ENCODE results near the gene PROSER2.

PROSER2 gene

GRCh38 chr10:11866199-11866925 lies 43.2 kb downstream of the PROSER2 start:
- DNase-seq (ENCODE audit: low read depth in 3 of 3, low spot score in 1 of 3) = no peak

DNA sequence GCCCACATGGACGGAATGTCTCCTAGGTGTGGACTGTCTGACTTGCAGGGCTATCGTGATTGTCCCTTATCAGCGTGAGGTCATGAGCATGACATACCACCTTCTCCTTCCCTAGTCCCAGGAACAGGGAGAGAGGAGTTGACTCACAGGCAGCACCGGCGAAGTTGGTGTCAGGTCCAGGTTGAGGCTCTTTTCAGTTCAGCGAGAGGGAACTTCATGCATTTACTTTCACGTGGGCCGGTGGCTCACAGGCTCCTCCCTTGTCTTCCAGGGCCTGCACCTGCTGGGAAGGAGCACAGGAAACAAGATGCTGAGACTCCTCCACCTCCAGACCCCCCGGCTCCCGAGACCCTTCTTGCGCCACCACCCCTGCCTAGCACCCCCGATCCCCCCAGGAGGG lies 46.1 kb downstream of the PROSER2 start:
- DNase-seq (ENCODE audit: low read depth in 3 of 3, low spot score in 1 of 3) = no peak

DNA sequence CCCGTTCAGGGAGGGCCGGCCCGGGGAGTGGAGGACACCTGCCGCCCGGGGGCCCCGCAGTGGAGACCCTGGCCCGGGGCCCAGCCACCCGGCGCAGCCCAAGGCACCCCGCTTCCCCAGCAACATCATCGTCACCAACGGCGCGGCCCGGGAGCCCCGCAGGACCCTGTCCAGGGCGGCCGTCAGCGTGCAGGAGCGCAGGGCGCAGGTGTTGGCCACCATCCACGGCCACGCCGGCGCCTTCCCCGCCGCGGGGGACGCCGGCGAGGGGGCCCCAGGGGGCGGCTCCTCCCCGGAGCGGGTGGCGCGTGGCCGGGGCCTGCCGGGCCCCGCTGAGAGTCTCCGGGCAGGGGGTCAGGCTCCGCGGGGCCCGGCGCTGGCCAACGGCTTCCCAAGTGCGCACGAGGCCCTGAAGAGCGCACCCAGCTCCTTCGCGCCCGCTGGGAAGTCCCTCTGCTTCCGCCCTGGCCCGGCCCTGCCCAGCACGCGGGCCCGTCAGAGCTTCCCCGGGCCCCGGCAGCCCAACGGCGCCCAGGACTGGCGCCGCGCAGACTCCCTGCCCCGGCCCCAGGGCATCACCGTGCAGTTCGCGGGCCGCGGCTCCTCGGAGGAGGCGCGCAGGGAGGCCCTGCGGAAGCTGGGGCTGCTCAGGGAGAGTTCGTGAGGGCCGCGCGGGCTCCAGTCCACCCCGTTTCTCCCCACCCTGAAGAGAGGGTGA lies 46.7 kb downstream of the PROSER2 start:
- no peak for DNase-seq (ENCODE audit: low read depth in 3 of 3, low spot score in 1 of 3)

GRCh38 chr10:11870461-11870780 lies 47.3 kb downstream of the PROSER2 start:
- DNase-seq (ENCODE audit: low read depth in 3 of 3, low spot score in 1 of 3) = no peak

GRCh38 chr10:11870900-11871400 lies 47.8 kb downstream of the PROSER2 start:
- no peak for DNase-seq (ENCODE audit: low read depth in 3 of 3, low spot score in 1 of 3)

DNA sequence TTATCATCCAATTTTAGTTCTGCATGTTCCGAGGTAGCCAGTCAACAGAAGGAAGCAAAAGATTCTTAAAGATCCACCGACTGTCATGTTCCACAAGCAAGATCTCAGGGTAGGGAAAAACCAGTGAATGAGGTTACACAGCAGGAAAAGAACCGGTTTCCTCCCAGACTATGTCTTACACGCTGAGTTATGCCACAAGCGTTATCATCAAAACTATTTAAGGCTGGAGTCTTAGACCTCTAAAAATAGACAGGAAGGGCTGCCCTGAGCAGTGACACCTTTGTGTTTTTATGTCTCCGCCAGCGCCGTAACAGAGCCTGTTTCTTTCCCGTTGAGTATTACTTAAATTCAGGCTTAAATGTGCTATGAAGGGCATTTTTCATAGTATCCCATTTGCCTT lies 48.3 kb downstream of the PROSER2 start:
- no peak for DNase-seq (ENCODE audit: low read depth in 3 of 3, low spot score in 1 of 3)

DNA sequence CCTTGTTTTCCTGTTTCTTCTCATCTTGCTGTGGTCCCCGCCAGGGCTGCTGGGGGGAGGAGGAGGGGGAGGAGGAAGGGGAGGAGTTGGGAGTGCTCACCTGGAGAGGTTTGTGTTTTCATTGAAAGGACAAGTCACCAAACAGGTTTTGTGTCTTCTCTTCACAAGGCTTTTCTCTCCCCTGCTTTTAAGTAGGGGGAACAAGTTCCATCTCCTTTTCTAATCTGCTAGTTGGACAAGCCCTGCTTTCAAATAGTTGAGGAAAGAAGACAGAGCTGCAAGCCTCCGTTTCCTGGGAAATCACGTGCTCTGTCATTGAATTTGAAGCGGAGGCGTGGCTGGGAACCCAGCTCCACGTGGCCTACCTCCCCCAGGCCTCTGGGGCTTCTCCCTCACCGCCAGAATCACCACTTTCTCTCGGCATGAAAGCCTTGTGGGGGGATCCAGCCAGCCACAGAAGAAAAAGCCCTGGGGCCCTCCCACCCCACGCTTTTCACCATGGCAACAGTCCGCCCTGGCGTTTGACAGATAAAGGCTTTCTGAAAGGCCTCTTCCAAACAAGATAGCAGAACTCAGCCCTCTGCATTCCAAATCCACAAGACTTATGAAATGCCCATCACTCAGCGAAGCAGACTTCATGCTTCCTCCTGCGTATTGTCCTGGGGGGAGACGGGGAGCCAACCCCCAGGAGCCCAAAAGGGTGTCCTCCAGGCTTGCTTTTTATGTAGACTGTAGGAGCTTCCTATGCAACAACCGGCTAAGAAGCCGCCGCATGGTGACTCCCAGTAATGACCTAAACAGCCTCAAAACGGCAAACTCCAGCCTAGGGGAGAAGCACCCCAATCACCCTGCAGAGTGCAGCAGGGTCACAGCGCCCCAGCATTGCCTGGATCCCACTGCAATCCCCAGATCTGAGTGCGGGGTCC lies 51.7 kb downstream of the PROSER2 start:
- peak in 1 of 3 donors; percentile 32 for DNase-seq (ENCODE audit: low read depth in 3 of 3, low spot score in 1 of 3)

GRCh38 chr10:11875494-11876281 lies 52.5 kb downstream of the PROSER2 start:
- DNase-seq (ENCODE audit: low read depth in 3 of 3, low spot score in 1 of 3) = no peak

DNA sequence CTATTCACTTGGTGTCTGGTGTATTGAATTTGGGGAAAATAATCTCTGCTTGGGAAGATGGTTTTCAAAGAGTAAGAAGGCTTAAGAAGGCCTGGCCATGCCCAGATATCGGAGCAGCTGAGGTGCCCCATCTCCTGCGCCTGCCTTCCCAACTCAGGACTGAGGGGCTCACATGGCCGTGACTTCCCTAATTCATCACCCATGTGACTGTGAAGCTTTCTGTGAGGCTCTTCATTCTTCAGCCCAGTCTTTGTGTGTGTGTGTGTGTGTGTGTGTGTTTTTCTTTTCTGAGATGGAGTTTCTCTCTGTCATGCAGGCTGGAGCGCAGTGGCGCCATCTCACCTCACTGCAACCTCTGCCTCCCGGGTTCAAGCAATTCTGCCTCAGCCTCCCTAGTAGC lies 53.2 kb downstream of the PROSER2 start:
- no peak for DNase-seq (ENCODE audit: low read depth in 3 of 3, low spot score in 1 of 3)

DNA sequence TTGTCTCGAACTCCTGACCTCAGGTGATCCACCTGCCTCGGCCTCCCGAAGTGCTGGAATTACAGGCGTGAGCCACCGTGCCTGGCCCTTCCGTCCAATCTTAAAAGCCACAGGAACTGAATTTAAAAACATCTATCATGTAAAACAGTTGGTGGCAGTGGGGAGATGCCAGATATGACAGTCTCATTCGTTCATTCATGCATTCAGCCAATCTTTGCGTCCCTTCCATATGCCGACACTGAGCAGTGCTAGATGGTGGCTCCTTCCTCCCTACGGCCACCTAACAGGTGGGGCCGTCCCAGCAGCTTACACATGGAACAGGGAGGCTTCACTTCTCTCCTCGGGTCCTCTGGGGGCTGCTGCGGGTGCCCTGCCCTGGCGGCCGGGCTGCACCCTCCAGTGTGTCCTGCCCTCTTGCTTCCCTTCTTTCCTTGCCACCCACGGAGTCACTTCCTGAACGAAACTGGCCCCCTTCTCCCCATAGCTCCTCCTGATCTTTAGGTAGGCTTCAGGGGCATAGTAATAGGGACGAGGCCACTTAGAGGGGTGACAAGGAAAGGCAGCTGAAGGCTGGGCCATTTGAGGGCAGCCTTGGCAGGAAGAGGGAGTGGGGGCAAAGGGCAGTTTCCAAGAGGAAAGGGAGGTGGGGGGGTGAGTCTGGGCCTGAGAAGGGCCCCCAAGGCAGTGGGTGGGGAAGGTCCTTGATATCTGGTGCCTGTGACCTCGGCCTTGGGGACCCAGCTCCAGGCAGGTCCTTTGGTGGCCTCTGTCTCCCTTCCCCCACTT lies 53.8 kb downstream of the PROSER2 start:
- no peak for DNase-seq (ENCODE audit: low read depth in 3 of 3, low spot score in 1 of 3)

DNA sequence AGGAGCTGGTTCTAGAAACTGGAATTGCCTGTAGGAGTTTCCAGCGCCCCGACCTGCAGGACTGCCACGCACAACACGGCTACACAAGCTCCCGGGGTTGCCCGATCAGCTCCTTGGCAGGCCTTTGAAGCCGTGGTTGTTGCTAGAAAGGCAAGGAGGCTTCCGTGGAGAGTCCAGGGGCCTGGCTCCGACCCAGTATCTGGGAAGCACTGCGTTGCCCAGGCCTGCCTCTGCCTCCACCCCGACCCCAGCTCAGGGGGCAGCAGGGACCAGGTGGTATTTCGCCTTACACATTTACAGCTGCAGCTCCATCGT lies 54.4 kb downstream of the PROSER2 start:
- no peak for DNase-seq (ENCODE audit: low read depth in 3 of 3, low spot score in 1 of 3)

- no peak for DNase-seq (ENCODE audit: low read depth in 3 of 3, low spot score in 1 of 3)
Observed at GRCh38 chr10:11878776-11879175, 55.6 kb downstream of the PROSER2 start.

DNA sequence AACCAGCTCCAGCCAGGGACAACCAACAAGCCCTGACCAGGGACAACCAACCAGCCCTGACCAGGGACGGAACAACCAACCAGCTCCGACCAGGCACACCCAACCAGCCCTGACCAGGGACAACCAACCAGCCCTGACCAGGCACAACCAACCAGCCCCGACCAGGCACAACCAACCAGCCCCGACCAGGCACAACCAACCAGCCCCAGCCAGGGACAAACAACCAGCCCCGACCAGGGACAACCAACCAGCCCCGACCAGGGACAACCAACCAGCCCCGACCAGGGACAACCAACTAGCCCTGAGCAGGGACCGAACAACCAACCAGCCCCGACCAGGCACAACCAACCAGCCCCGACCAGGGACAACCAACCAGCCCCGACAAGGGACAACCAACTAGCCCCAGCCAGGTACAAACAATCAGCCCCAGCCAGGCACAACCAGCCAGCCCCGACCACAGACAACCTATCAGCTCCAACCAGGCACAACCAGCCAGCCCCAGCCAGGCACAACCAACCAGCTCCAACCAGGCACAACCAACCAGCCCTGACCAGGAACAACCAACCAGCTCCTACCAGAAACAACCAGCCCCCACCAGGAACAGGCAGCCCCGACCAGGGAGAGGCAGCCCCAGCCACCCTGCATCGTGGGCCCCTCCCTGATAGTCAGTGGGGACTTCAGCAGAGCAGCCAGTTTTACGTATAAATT lies 56.4 kb downstream of the PROSER2 start:
- DNase-seq (ENCODE audit: low read depth in 3 of 3, low spot score in 1 of 3) = no peak

- no peak for DNase-seq (ENCODE audit: low read depth in 3 of 3, low spot score in 1 of 3)
Observed at GRCh38 chr10:11880151-11881029, 57.2 kb downstream of the PROSER2 start.

GRCh38 chr10:11881030-11881476 lies 57.9 kb downstream of the PROSER2 start:
- DNase-seq (ENCODE audit: low read depth in 3 of 3, low spot score in 1 of 3) = no peak

DNA sequence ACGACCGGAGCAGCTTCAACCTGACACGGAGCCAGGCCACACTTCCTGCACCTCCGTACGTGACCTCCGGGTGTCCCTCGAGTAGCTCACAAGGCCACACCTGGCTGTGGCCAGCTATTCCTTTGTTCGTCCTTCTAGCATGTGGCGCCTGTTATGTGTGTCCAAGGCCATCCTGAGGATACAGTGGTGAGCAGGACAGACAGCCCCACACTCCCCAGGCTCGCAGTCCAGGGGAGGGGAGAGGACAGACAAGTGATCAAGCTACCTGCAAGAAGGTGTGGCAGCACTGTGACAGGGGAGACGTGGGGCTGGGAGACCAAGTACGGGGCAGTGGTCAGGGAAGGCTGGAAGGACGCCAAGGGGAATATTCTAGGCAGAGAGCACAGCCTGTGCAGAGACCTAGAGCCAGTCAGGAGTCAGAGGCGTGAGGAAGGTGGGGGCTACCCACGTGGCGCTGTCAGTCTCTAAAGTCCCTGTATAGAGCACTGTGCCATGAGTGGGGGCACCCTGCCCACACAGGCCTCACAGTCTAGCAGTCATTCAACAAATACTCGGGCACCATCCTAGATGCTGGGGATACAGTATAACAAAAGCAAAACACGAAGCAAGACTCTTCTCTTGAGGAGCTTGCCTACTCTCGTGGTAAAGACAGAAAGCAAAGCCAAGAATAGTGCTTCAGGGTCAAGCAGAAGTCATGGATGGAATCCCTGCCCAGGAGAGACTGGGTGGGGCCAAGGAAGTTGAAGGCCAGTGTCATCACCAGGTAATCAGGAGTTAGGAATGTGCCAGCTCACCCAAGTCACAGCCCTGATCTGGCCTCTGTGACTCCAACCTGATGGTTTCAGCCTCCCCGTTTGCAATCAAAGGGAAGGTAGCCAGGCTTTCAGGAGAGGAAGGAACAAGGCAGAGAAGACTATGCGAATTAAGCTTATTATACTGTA lies 58.6 kb downstream of the PROSER2 start:
- DNase-seq (ENCODE audit: low read depth in 3 of 3, low spot score in 1 of 3) = no peak

DNA sequence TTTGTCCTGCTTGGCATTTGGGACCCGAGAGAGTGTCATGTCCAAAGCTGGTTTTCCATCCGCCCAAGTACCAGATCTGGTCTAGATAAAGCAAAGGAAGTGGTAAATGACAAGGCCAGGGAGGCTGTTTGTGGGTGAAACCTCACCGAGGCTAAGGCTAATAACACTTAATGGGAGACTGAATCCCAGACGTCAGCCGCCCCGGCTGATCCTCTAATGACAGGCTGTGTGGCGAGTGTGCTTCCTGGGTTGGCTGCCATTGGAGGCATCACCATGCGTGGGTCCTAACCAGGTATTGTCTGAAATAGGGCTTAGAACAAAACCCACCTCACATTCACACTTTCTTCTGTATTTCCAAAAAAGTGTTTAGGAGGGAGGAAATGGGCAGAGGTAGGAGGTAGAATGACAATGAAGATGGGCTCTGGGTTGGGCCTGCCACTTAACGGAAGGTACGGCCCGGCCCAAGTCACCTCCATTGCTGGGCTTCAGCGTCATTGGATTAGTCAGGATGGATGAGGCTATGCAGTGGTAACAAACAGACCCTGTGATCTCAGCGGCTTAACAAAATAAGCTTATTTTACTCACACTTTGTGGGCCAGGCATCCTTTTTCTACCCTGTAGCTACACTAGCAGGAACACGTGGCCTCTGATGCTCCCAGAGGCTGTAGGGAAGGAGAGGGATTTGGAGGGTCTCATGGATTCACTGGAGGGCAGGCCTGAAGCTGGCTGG lies 59.7 kb downstream of the PROSER2 start:
- no peak for DNase-seq (ENCODE audit: low read depth in 3 of 3, low spot score in 1 of 3)

Measured in stimulated activated CD4-positive, alpha-beta T cell treated with anti-CD3 and anti-CD28 coated beads, TNF-alpha, amount 100 ng/mL, for 1 hour (primary cell).